Activated T-cell treated with anti-CD3 and anti-CD28 coated beads, Interleukin-2, amount 50 U/mL, for 72 hours (primary cell): ENCODE results near the gene TCERG1L. TPM values are rescaled to one million over a fixed set of nuclear protein-coding genes. Genes with fewer than 3 reads are reported as not detected.
"Not testable (repeated sequence)": the region's sequence is repeated elsewhere in the genome, so short reads cannot be mapped to it uniquely, and the experiment has no call there.

Experiments
- ATAC-seq, 2 donors: fragments of 150-1000 bp; cut with Tn5 transposase; replicated peaks in 1 of 2; 2 replicates each; pipeline ENCODE4 v1.10.0; 2021; ENCODE audit warnings: moderate library complexity in 2 of 2, mild to moderate bottlenecking in 1 of 2
- DNase-seq, 2 donors: peaks; one replicate each; pipeline ENCODE4 v3.0.0; 2021 to 2022; ENCODE audit warnings: mixed read lengths in 1 of 2
- H3K27ac Mint-ChIP-seq: one replicate; pipeline ENCODE4 v1.8.0; 2022; ENCODE audit warnings: mild to moderate bottlenecking, moderate library complexity, mixed read lengths
- H3K27me3 Mint-ChIP-seq: one replicate; pipeline ENCODE4 v1.8.0; 2022; ENCODE audit warnings: low read depth, mixed read lengths
- H3K36me3 Mint-ChIP-seq, 2 donors: one replicate each; pipeline ENCODE4 v1.8.0; 2022; ENCODE audit warnings: mixed read lengths in 2 of 2, mild to moderate bottlenecking in 1 of 2; ENCODE audit not compliant: insufficient read depth in 2 of 2
- H3K4me1 Mint-ChIP-seq: one replicate; pipeline ENCODE4 v1.8.0; 2022; ENCODE audit warnings: low read depth, mixed read lengths
- H3K4me3 Mint-ChIP-seq, 2 donors: one replicate each; pipeline ENCODE4 v1.8.0; 2022; ENCODE audit warnings: mild to moderate bottlenecking in 2 of 2, mixed read lengths in 2 of 2, moderate library complexity in 2 of 2
- H3K9me3 Mint-ChIP-seq, 2 donors: one replicate each; pipeline ENCODE4 v1.8.0; 2022; ENCODE audit warnings: mixed read lengths in 2 of 2
- total RNA-seq, 2 donors: library from RNA; stranded (reverse); gene quantifications; one replicate each; pipeline ENCODE4 v1.2.3, GENCODE V29; 2022

TCERG1L gene
- total RNA-seq, 2 donors from 2014 or later, result 0.09 TPM; not detected in 1

GRCh38 chr10:131083915-131084790, 227.4 kb downstream of the TCERG1L start:
- no peak for DNase-seq
- H3K9me3 Mint-ChIP-seq, result peaks cover 0 to 1% of the 10 kb centered on the region in 2 donors

GRCh38 chr10:131082991-131083481, 228.5 kb downstream of the TCERG1L start:
- peaks cover 38% of the 10 kb centered on the region for H3K4me1 Mint-ChIP-seq

More at GRCh38 chr10:131083915-131084790, 227.4 kb downstream of the TCERG1L start:
- Mint-ChIP-seq H3K36me3 (peaks cover 0 to 2% of the 10 kb centered on the region in 2 donors), H3K27me3 (peaks cover 6% of the 10 kb centered on the region), H3K4me1 (peaks cover 33% of the 10 kb centered on the region), H3K27ac (no peak overlapping the region), H3K4me3 (no peak overlapping the region)
- no peak for ATAC-seq

GRCh38 chr10:131082201-131082850, 229.2 kb downstream of the TCERG1L start:
- H3K36me3 Mint-ChIP-seq, result peaks cover 0 to 2% of the 10 kb centered on the region in 2 donors
- H3K27ac Mint-ChIP-seq, result no peak overlapping the region
- peaks cover 38% of the 10 kb centered on the region for H3K4me1 Mint-ChIP-seq
- ATAC-seq, result no peak
- peaks cover 0 to under 1% of the 10 kb centered on the region in 2 donors for H3K9me3 Mint-ChIP-seq
- no peak for DNase-seq
- peak overlapping the region in 1 of 2 donors; percentile 45 for H3K4me3 Mint-ChIP-seq
- peaks cover 6% of the 10 kb centered on the region for H3K27me3 Mint-ChIP-seq

More at GRCh38 chr10:131082991-131083481, 228.5 kb downstream of the TCERG1L start:
- Mint-ChIP-seq H3K27me3 (peaks cover 6% of the 10 kb centered on the region), H3K9me3 (peaks cover 0 to 1% of the 10 kb centered on the region in 2 donors), H3K4me3 (peak overlapping the region in 1 of 2 donors; percentile 33), H3K27ac (peak overlapping the region; percentile 18), H3K36me3 (peaks cover 0 to 2% of the 10 kb centered on the region in 2 donors)
- DNase-seq, result peak; percentile 12 to 36
- ATAC-seq, result peak; percentile 29 to 47

GRCh38 chr10:131081786-131082185, 229.7 kb downstream of the TCERG1L start:
- H3K9me3 Mint-ChIP-seq, result no peaks in the 10 kb centered on the region
- ATAC-seq (no peak), DNase-seq (no peak)
- H3K36me3 Mint-ChIP-seq, result peaks cover 0 to 2% of the 10 kb centered on the region in 2 donors
- peak overlapping the region; percentile 39 to 70 for H3K4me3 Mint-ChIP-seq
- no peak overlapping the region for H3K27ac Mint-ChIP-seq
- peaks cover 6% of the 10 kb centered on the region for H3K27me3 Mint-ChIP-seq
- peaks cover 38% of the 10 kb centered on the region for H3K4me1 Mint-ChIP-seq

- Mint-ChIP-seq H3K27ac (no peak overlapping the region), H3K27me3 (peaks cover 6% of the 10 kb centered on the region), H3K36me3 (peaks cover 0 to 2% of the 10 kb centered on the region in 2 donors), H3K9me3 (no peaks in the 10 kb centered on the region), H3K4me1 (peaks cover 38% of the 10 kb centered on the region), H3K4me3 (peak overlapping the region; percentile 39 to 70)
- peak; percentile 72 to 75 for ATAC-seq
- DNase-seq, result peak; percentile 29 to 52
Measured at GRCh38 chr10:131081376-131081775, 230.1 kb downstream of the TCERG1L start.

GRCh38 chr10:131080571-131080970, 230.9 kb downstream of the TCERG1L start:
- H3K4me3 Mint-ChIP-seq, result no peak overlapping the region
- H3K27ac Mint-ChIP-seq, result no peak overlapping the region
- no peak for DNase-seq
- H3K36me3 Mint-ChIP-seq, result peaks cover 0 to 2% of the 10 kb centered on the region in 2 donors
- peaks cover 6% of the 10 kb centered on the region for H3K27me3 Mint-ChIP-seq
- H3K9me3 Mint-ChIP-seq, result no peaks in the 10 kb centered on the region
- peaks cover 35% of the 10 kb centered on the region for H3K4me1 Mint-ChIP-seq
- no peak for ATAC-seq

GRCh38 chr10:131079314-131079713, 232.2 kb downstream of the TCERG1L start:
- Mint-ChIP-seq H3K9me3 (no peaks in the 10 kb centered on the region), H3K4me3 (no peak overlapping the region), H3K36me3 (peaks cover 0 to 2% of the 10 kb centered on the region in 2 donors), H3K27ac (no peak overlapping the region), H3K4me1 (peaks cover 29% of the 10 kb centered on the region), H3K27me3 (peaks cover 6% of the 10 kb centered on the region)
- DNase-seq (no peak), ATAC-seq (no peak)

GRCh38 chr10:131078882-131079280, 232.6 kb downstream of the TCERG1L start:
- H3K4me3 Mint-ChIP-seq, H3K36me3 Mint-ChIP-seq, H3K9me3 Mint-ChIP-seq, ATAC-seq, DNase-seq, H3K27ac Mint-ChIP-seq, H3K27me3 Mint-ChIP-seq: not testable (repeated sequence)
- H3K4me1 Mint-ChIP-seq, result peaks cover 29% of the 10 kb centered on the region

GRCh38 chr10:131078131-131078881, 233.2 kb downstream of the TCERG1L start:
- Mint-ChIP-seq H3K9me3 (no peaks in the 10 kb centered on the region), H3K36me3 (no peaks in the 10 kb centered on the region), H3K27ac (no peak overlapping the region), H3K4me1 (peaks cover 24% of the 10 kb centered on the region), H3K27me3 (peaks cover under 1% of the 10 kb centered on the region), H3K4me3 (no peak overlapping the region)
- DNase-seq (peak in 1 of 2 donors; percentile 27), ATAC-seq (peak; percentile 56 to 68)

GRCh38 chr10:131077724-131078123, 233.8 kb downstream of the TCERG1L start:
- Mint-ChIP-seq H3K9me3 (no peaks in the 10 kb centered on the region), H3K4me3 (no peak overlapping the region), H3K36me3 (no peaks in the 10 kb centered on the region), H3K27ac (no peak overlapping the region), H3K4me1 (peaks cover 22% of the 10 kb centered on the region), H3K27me3 (no peaks in the 10 kb centered on the region)
- ATAC-seq (no peak), DNase-seq (no peak)

- H3K27me3 Mint-ChIP-seq, result no peaks in the 10 kb centered on the region
- no peaks in the 10 kb centered on the region for H3K9me3 Mint-ChIP-seq
- no peak for ATAC-seq
Measured at GRCh38 chr10:131077031-131077430, 234.5 kb downstream of the TCERG1L start.

GRCh38 chr10:131076356-131076755, 235.2 kb downstream of the TCERG1L start:
- H3K27me3 Mint-ChIP-seq, result no peaks in the 10 kb centered on the region
- no peak overlapping the region for H3K27ac Mint-ChIP-seq
- no peaks in the 10 kb centered on the region for H3K9me3 Mint-ChIP-seq
- no peak overlapping the region for H3K4me3 Mint-ChIP-seq
- H3K36me3 Mint-ChIP-seq, result no peaks in the 10 kb centered on the region
- DNase-seq (no peak), ATAC-seq (no peak)
- peaks cover 13% of the 10 kb centered on the region for H3K4me1 Mint-ChIP-seq

More at GRCh38 chr10:131077031-131077430, 234.5 kb downstream of the TCERG1L start:
- H3K4me3 Mint-ChIP-seq, result no peak overlapping the region
- no peak for DNase-seq
- H3K36me3 Mint-ChIP-seq, result no peaks in the 10 kb centered on the region
- H3K27ac Mint-ChIP-seq, result no peak overlapping the region
- peaks cover 20% of the 10 kb centered on the region for H3K4me1 Mint-ChIP-seq
